Activated T-helper 1 cell treated with anti-CD3 and anti-CD28 coated beads, Interleukin-12 subunit alpha, Interleukin-12 subunit beta, Interleukin-2, Interleukin-4 antibody, amounts not matched to agents 30 ng/mL and 10 ng/mL and 1 ng/mL, durations not matched to agents 14 hours and 24 hours and 36 hours (primary cell): Measurements from ENCODE around the gene ARSJ. TPM values are rescaled to one million over a fixed set of nuclear protein-coding genes. Genes with fewer than 3 reads are reported as not detected.

ENCODE experiments used
- DNase-seq: peaks from one replicate; pipeline ENCODE4 v3.0.0; 2021; ENCODE audit warnings: low spot score
- H3K27ac Mint-ChIP-seq: one replicate; pipeline ENCODE4 v1.8.0; 2021; ENCODE audit warnings: mild to moderate bottlenecking, mixed read lengths
- H3K27me3 Mint-ChIP-seq: one replicate; pipeline ENCODE4 v1.8.0; 2022; ENCODE audit warnings: mild to moderate bottlenecking, moderate library complexity, mixed read lengths; ENCODE audit not compliant: insufficient read depth
- H3K36me3 Mint-ChIP-seq: one replicate; pipeline ENCODE4 v1.8.0; 2021; ENCODE audit warnings: low read depth, mixed read lengths
- H3K4me1 Mint-ChIP-seq: one replicate; pipeline ENCODE4 v1.8.0; 2021; ENCODE audit warnings: low read depth, mixed read lengths
- H3K4me3 Mint-ChIP-seq: one replicate; pipeline ENCODE4 v1.8.0; 2021; ENCODE audit warnings: mild to moderate bottlenecking, moderate library complexity, mixed read lengths
- H3K9me3 Mint-ChIP-seq: one replicate; pipeline ENCODE4 v1.8.0; 2021; ENCODE audit warnings: mixed read lengths
- intact Hi-C: fragments of 100-400 bp; cut with micrococcal nuclease; formaldehyde crosslinking; loops from one replicate; pipeline ENCODE4 v1.15.1; 2024
- total RNA-seq: library from RNA; stranded (reverse); gene quantifications from 2 replicates; pipeline ENCODE4 v1.2.3, GENCODE V29; 2022

The ARSJ gene
- total RNA-seq, 1 donor from 2014 or later = not detected

DNA sequence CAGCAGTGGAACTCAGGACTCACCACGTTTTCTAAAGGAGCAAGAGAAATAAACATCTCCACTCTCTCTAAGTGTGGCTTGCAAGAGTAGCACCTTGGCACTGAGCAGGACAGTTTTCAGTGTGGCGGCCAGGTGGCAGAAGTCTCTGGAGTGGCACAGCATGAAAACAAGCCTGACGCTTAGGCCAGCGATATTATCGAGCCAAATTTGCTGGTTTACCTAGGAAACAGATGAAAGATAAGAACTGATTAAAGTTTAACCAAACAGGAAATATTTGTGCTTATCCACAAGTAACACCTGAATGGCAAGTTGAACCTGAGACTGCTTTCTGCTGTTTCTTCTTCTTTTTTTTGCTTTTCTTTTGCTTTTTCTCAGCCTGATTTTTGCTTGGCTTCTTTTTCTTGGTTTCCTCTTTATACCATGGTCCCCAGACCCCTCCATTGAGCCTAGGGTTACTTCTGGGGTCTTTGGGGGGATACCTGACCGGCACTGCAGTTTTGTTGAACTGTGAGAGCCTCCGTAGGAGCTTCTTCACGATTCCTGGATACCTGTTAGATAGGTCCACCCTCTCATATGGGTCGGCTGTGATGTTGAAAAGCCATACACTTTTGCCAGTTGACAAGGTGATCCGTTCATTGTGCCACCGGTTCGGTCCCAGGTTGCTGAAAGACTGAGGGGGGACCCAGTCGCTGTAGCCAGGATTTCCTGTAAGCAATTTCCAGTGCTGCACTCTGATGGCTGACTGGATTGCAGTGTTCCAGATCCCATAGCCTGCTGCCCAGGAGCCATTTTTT is 77.3 kb downstream of the ARSJ start:
- no peaks in the 10 kb centered on the region for H3K27me3 Mint-ChIP-seq
- H3K36me3 Mint-ChIP-seq = no peaks in the 10 kb centered on the region
- no peaks in the 10 kb centered on the region for H3K9me3 Mint-ChIP-seq
- peak overlapping the region; percentile 22 for H3K4me3 Mint-ChIP-seq
- intact Hi-C loops = loop anchor here (1.0 to 5.0 kb wide), 3 partner anchors 140 to 355 kb away; no protein-coding TSS in a partner anchor
- DNase-seq = peak; percentile 10
- no peak overlapping the region for H3K27ac Mint-ChIP-seq
- H3K4me1 Mint-ChIP-seq = peaks cover 36% of the 10 kb centered on the region

DNA sequence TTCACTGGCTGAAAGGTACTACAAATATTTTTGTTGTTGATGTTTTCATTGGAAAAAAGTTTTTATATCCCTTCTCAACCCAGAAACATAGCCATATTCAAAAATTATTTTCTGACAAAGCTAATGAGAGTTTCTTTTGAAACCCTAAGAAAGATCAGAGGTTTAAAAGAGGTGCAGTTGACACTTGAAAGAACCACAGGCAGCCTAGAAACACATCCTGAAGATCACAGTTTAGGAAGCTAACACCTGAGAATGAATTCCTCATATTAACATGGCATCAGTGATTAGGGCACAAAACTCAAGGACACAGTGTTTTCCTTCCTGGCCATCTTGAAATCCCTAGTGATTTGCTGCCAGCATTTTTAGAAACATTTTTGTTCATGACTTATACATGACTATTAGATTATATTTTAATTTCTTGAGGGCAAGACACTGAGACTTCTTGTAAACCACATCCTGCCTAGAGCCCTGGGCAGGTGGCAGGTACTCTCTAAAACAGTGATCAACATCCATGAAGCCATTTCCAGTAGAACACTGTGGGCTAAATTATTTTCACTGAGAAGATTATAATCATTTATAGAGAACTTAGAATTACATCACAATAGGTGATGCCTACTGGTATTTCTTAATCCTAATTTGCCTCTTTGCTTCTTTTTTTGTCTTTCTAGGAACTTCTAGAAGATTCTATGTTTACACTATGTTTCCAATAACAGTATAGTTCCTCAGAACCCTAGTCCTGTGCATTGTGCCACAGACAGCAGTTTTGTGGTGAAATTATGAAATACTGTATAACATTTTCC is 80.0 kb downstream of the ARSJ start:
- DNase-seq = no peak

DNA sequence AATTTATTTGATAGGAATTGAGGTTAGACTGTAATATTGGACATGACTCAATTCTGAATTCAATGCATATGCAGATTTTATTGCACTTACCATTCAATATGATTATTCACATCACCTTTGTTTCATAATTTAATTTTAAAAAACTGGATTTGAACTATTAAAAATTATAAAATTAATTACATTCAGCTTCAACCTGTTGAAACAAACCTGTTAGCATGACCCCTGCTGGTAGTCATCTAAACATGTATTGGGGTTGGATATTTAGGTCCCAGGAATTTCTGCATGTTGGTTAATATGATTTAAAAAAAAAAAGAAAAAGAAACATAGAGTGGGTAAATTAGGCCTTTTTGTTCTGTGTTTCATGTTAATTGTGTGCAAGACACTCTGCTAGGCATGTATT is 85.9 kb downstream of the ARSJ start:
- no peak for DNase-seq
- no peaks in the 10 kb centered on the region for H3K4me1 Mint-ChIP-seq
- intact Hi-C loops = no loop called here
- H3K4me3 Mint-ChIP-seq = no peak overlapping the region
- peaks cover 10% of the 10 kb centered on the region for H3K9me3 Mint-ChIP-seq
- no peak overlapping the region for H3K27ac Mint-ChIP-seq
- H3K27me3 Mint-ChIP-seq = no peaks in the 10 kb centered on the region
- no peaks in the 10 kb centered on the region for H3K36me3 Mint-ChIP-seq

More for the DNA sequence above, 80.0 kb downstream of the ARSJ start:
- Mint-ChIP-seq H3K27ac (peak overlapping the region; percentile 75), H3K36me3 (no peaks in the 10 kb centered on the region), H3K4me1 (peaks cover 36% of the 10 kb centered on the region), H3K4me3 (no peak overlapping the region), H3K9me3 (no peaks in the 10 kb centered on the region), H3K27me3 (no peaks in the 10 kb centered on the region)
- intact Hi-C loops = loop anchor here (1.0 to 5.0 kb wide), 3 partner anchors 29 to 352 kb away; no protein-coding TSS in a partner anchor

DNA sequence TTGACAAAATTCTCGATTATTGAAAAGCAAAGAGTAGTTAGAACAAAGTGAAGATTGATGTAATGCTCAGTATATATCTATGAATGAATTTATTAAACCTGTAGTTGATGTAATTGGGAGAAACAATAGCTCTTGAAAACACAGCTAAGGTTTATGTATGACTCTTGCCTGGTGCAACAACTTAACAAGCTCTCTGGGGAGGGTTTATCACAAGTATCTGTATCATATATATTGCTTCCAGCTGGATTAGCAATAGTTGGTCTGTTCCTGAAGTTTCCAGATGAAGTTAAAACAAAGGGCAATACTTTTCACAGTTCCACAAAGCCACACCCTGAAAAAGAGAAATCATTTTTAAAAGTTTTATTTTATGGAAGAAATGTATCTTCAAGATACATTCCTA is 91.4 kb downstream of the ARSJ start:
- no peaks in the 10 kb centered on the region for H3K4me1 Mint-ChIP-seq
- no peaks in the 10 kb centered on the region for H3K36me3 Mint-ChIP-seq
- H3K4me3 Mint-ChIP-seq = no peak overlapping the region
- no peak overlapping the region for H3K27ac Mint-ChIP-seq
- no peaks in the 10 kb centered on the region for H3K27me3 Mint-ChIP-seq
- intact Hi-C loops = no loop called here
- DNase-seq = no peak
- peaks cover 10% of the 10 kb centered on the region for H3K9me3 Mint-ChIP-seq

DNA sequence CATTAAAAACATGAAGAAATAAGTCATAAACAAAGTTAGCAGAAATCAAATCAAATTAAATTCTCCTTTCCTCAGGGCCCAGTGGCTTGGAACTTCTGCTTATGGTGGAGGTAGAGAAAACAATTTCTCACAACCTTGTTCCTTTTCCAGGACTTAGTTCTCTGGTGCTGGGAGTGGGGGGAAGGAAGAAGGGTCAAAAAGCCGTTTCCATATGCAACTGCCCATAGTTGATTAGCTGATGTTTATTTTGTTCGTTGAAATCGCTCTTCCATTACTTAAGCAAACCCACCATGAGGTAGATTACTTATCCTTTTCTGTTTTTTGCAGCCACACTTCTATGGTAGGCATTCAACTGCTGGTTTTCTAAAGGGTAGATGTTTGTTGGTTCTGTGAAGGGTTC is 94.2 kb downstream of the ARSJ start:
- no peak overlapping the region for H3K27ac Mint-ChIP-seq
- peaks cover 10% of the 10 kb centered on the region for H3K9me3 Mint-ChIP-seq
- H3K36me3 Mint-ChIP-seq = no peaks in the 10 kb centered on the region
- H3K4me1 Mint-ChIP-seq = no peaks in the 10 kb centered on the region
- no peak overlapping the region for H3K4me3 Mint-ChIP-seq
- intact Hi-C loops = no loop called here
- no peaks in the 10 kb centered on the region for H3K27me3 Mint-ChIP-seq
- DNase-seq = no peak

DNA sequence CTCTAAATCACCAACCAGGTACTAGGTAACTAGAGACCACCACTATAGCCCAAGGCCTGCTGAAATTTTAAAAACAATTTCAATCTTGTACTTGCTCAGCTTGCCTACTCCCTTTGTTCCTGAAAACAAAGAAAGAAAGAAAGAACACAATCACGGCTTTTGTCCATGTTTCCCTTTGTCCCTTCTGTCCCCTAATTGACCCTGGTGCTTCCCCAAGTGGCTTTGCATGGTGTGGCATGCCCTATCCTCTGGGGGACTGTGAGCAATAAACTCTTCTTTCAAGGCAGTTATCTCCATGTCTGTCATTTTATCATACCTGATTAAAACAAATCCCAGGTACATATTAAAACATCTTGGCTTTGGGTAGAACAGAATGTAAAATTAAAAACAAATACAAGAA is 94.8 kb downstream of the ARSJ start:
- H3K27ac Mint-ChIP-seq = no peak overlapping the region
- intact Hi-C loops = no loop called here
- H3K36me3 Mint-ChIP-seq = no peaks in the 10 kb centered on the region
- DNase-seq = no peak
- peaks cover 3% of the 10 kb centered on the region for H3K9me3 Mint-ChIP-seq
- no peaks in the 10 kb centered on the region for H3K27me3 Mint-ChIP-seq
- no peaks in the 10 kb centered on the region for H3K4me1 Mint-ChIP-seq
- no peak overlapping the region for H3K4me3 Mint-ChIP-seq

DNA sequence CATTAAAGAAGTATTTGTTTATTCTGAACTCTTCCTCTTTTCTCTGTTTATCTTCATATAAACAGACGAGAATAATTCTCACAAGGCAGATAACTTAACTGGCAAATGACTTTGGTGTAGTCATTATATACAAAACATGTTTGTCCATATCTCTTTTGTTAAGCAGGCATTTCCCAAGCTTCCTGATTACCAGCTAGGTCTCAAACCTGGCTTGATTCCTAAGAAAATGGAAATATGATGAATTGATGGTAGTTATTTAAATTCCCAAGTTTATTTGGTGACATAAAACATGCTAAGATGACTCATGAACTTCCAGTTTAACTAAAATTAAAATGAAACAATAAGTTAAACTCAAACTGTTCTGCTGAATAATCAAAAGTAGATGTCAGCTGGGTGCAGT is 96.8 kb downstream of the ARSJ start:
- no peaks in the 10 kb centered on the region for H3K9me3 Mint-ChIP-seq
- no peak overlapping the region for H3K27ac Mint-ChIP-seq
- no peaks in the 10 kb centered on the region for H3K36me3 Mint-ChIP-seq
- H3K4me3 Mint-ChIP-seq = no peak overlapping the region
- peaks cover 2% of the 10 kb centered on the region for H3K27me3 Mint-ChIP-seq
- intact Hi-C loops = no loop called here
- no peaks in the 10 kb centered on the region for H3K4me1 Mint-ChIP-seq
- no peak for DNase-seq

DNA sequence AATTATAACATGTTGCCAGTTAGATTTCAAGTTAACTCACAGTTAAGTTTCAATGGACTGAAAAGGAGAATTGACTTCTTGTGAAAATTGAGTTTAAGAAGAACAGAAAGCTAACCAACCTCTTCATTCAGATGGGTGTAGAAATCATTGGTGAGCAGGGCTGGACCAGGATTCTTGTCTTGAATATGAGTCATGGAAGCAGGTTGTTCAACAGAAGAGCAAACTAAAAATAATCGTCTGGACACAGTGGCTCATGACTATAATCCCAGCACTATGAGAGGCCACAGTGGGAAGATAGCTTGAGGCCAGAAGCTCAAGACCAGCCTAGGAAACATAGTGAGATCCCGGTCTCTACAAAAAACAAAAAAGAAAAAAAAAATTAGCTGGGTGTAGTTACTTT is 98.2 kb downstream of the ARSJ start:
- Mint-ChIP-seq H3K36me3 (no peaks in the 10 kb centered on the region), H3K27ac (no peak overlapping the region), H3K27me3 (peaks cover 2% of the 10 kb centered on the region), H3K4me3 (no peak overlapping the region), H3K9me3 (no peaks in the 10 kb centered on the region), H3K4me1 (no peaks in the 10 kb centered on the region)
- no peak for DNase-seq
- intact Hi-C loops = no loop called here

DNA sequence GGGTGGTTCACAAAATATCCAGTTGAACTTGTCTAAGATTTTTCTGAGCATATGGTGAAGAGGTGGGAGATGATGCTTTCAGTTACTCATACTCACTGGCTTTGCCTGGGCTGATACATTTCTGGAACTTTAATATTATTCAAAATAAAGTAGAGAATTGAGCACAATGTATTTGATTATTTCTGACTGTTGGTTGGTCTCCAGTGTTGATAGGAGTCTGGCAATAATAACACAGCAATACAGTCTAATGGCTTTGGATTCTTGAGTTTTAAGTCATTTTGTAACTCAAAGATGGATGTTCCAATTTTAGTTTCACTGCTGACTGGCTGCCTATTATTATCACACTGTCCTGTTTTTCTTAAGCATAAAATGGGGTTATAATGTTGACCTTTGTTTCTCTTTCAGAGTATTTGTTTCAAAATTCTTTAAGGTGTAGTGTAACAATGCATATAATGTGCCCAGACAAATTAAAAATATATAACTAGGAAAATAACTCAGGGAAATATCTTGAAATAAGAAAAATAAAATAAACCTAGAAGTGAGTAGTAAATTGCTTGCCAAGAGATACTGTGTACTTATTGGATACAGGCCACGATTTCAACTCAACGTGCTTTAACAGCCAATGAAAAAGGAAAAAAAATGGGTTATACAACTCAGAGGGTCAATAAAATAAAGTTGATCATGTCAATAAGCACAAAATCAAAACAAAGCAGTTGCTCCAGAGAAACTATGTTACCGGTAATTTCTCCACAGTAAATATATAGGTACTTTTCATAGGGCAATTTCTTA is 99.0 kb downstream of the ARSJ start:
- no peaks in the 10 kb centered on the region for H3K36me3 Mint-ChIP-seq
- no peaks in the 10 kb centered on the region for H3K4me1 Mint-ChIP-seq
- no peaks in the 10 kb centered on the region for H3K9me3 Mint-ChIP-seq
- DNase-seq = no peak
- H3K27me3 Mint-ChIP-seq = peaks cover 2% of the 10 kb centered on the region
- H3K4me3 Mint-ChIP-seq = no peak overlapping the region
- no peak overlapping the region for H3K27ac Mint-ChIP-seq
- intact Hi-C loops = no loop called here

DNA sequence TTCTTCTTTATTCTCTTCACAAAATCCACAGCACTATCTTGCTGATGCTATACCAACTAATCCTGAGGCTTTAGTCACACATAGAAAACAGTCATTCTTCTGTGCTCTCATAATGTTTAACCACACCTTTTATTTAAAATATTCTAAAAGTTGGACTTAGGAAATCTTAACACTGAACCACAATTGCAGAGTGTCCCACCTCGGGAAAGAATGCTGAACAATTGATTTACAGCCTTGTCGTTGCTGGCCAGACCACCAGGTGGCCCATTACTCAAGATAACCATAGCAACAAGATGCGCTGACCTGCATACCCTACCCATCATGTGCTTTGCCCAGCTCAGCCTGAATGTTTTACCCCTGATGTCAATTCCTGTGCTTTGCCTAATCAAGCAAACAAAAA is 100.8 kb downstream of the ARSJ start:
- no peak for DNase-seq
- intact Hi-C loops = no loop called here
- peaks cover 2% of the 10 kb centered on the region for H3K27me3 Mint-ChIP-seq
- H3K36me3 Mint-ChIP-seq = no peaks in the 10 kb centered on the region
- no peaks in the 10 kb centered on the region for H3K9me3 Mint-ChIP-seq
- H3K27ac Mint-ChIP-seq = no peak overlapping the region
- no peaks in the 10 kb centered on the region for H3K4me1 Mint-ChIP-seq
- H3K4me3 Mint-ChIP-seq = no peak overlapping the region

DNA sequence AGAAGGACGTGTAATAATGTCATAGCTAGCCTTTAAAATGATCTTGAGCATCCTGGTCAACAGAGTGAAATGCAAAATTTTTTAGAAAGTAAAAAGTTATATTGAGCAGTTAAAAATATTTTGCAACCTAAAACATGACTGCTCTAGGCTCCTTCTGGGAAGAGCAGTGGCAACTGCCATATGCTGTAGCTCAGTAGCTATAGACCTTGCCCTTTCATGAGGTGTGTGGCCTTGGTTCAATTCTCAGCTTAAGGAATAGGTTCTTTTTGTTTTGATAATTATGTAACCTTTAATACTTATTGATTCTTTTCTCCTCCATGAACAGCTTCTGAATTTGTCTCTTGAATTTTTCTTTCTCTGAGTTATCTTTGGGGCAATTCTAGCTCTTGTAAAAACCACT is 105.0 kb downstream of the ARSJ start:
- Mint-ChIP-seq H3K4me3 (no peak overlapping the region), H3K27me3 (peaks cover 2% of the 10 kb centered on the region), H3K27ac (no peak overlapping the region), H3K4me1 (peaks cover 16% of the 10 kb centered on the region), H3K36me3 (peaks cover 9% of the 10 kb centered on the region), H3K9me3 (peaks cover 9% of the 10 kb centered on the region)
- DNase-seq = no peak
- intact Hi-C loops = no loop called here

DNA sequence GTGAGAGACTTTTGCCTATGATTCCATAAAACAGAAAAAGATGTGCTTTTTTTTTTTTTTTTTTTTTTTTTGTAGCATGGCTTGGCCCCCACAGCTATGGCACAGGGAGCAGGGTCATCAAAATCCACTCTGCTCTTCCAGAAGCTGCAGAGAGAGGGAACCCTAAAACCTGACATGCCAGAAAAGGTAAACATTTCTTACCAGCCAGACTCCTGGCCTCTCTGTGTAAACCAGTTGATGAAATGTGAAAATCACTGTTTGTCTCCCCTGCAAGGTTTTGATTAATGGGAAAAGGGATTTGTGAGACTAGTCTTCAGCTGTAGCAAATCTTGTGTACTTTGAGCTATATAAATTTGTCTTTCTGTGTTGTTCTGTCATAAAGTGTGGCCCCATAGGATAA is 105.9 kb downstream of the ARSJ start:
- Mint-ChIP-seq H3K36me3 (peaks cover 9% of the 10 kb centered on the region), H3K9me3 (peaks cover 9% of the 10 kb centered on the region), H3K4me3 (no peak overlapping the region), H3K27ac (no peak overlapping the region), H3K4me1 (peaks cover 16% of the 10 kb centered on the region), H3K27me3 (peaks cover 2% of the 10 kb centered on the region)
- DNase-seq = no peak
- intact Hi-C loops = no loop called here
